GM12801 (cell line): Measurements from ENCODE around the gene AURKB.

Experiments used
- CTCF ChIP-seq: IDR thresholded peaks from one replicate; pipeline ENCODE4 v1.5.1; 2011; ENCODE audit warnings: control low read depth; ENCODE audit not compliant: insufficient read length; ENCODE audit errors: extremely low read depth

Gene AURKB

GRCh38 chr17:8176998-8177731 is 33.2 kb downstream of the AURKB start:
- TF ChIP-seq CTCF, result no peak

- TF ChIP-seq CTCF, result no peak
These were observed 34.0 kb downstream of the AURKB start, which contains the start of gene TMEM107 for GRCh38 chr17:8176197-8176940. TMEM107 (minus strand) TSS chr17:8176380; CDS start chr17:8176286, 94 bp downstream.

GRCh38 chr17:8175795-8176196 is 34.6 kb downstream of the AURKB start:
- TF ChIP-seq CTCF, result no peak

- TF ChIP-seq CTCF, result no peak
These were observed 36.5 kb downstream of the AURKB start for GRCh38 chr17:8173871-8174322.

GRCh38 chr17:8173056-8173870 is 37.1 kb downstream of the AURKB start:
- TF ChIP-seq CTCF, result no peak

- no peak for TF ChIP-seq CTCF
These were observed 42.8 kb downstream of the AURKB start for GRCh38 chr17:8167526-8167925.

- TF ChIP-seq CTCF, result no peak
These were observed 43.6 kb downstream of the AURKB start for GRCh38 chr17:8166731-8167130.
